A549 (cell line): ENCODE measurements around the gene NAV2. TPM values are rescaled to one million over a fixed set of nuclear protein-coding genes. Genes with fewer than 3 reads are reported as not detected.

Experiments used
- ATAC-seq, 2 experiments: fragments of 200-7000 bp in 1 of 2; fragments of >200 bp in 1 of 2; cut with Nextera tagmentation in 1 of 2; cut with Tn5 transposase in 1 of 2; 3 replicates each; pipeline versions ENCODE4 v1.8.0 to v1.9.1; 2018 to 2020; ENCODE audit warnings: mild to moderate bottlenecking in 1 of 2, moderate library complexity in 1 of 2
- CTCF ChIA-PET: fragments of 300-600 bp; sonication (Branson Sonifier 250); formaldehyde crosslinking; extraction: SDS; loops from one replicate; lab custom pipeline; 2021; ENCODE audit warnings: antibody characterized with exemption, inconsistent platforms; lab: Yijun Ruan, JAX
- POLR2A ChIA-PET: fragments of 350-600 bp; formaldehyde crosslinking; extraction: SDS; loops from one replicate; lab custom pipeline; 2021; ENCODE audit warnings: antibody characterized with exemption, inconsistent platforms; lab: Yijun Ruan, JAX
- DNase-seq, 2 experiments: peaks; one replicate each; pipeline versions ENCODE4 v3.0.0 to v3.0.0-alpha.2; 2011 to 2016; ENCODE audit warnings: low read depth in 1 of 2, low spot score in 1 of 2
- FAIRE-seq: peaks from 2 replicates; lab custom pipeline; 2011; peaks lifted over from hg19 to GRCh38; lab: Jason Lieb, UNC
- H3K27ac ChIP-seq, 2 experiments: fragments of >200 bp; sonication (Bioruptor Twin); formaldehyde crosslinking; 3 replicates each; pipeline ENCODE4 v1.5.1; 2016 to 2017
- H3K4me1 ChIP-seq: fragments of >200 bp; sonication (Bioruptor Twin); formaldehyde crosslinking; 3 replicates; pipeline ENCODE4 v1.6.1; 2016
- H3K4me2 ChIP-seq: fragments of >200 bp; sonication (Bioruptor Twin); formaldehyde crosslinking; 3 replicates; pipeline ENCODE4 v1.6.1; 2016
- H3K4me3 ChIP-seq: fragments of >200 bp; sonication (Bioruptor Twin); formaldehyde crosslinking; 3 replicates; pipeline ENCODE4 v1.5.1; 2016
- H3K9me3 ChIP-seq: fragments of >200 bp; sonication (Bioruptor Twin); formaldehyde crosslinking; 3 replicates; pipeline ENCODE4 v1.6.1; 2016
- BHLHE40 ChIP-seq: IDR thresholded peaks from 2 replicates; pipeline ENCODE4 v1.6.1; 2012; ENCODE audit warnings: low read depth, low read length, inconsistent platforms
- CBX2 ChIP-seq: fragments of 200-600 bp; sonication (generic); IDR thresholded peaks from 2 replicates; pipeline ENCODE4 v1.6.1; 2016; ENCODE audit warnings: low read depth, mild to moderate bottlenecking, borderline replicate concordance
- CBX8 ChIP-seq: fragments of 200-600 bp; sonication (generic); IDR thresholded peaks from 2 replicates; pipeline ENCODE4 v1.6.1; 2016
- CEBPB ChIP-seq, 2 experiments: fragments of >200 bp in 1 of 2; sonication (Bioruptor Twin) in 1 of 2; formaldehyde crosslinking in 1 of 2; IDR thresholded peaks; 2 replicates each; pipeline ENCODE4 v1.6.1; 2012 to 2016
- CHD4 ChIP-seq: fragments of 200-600 bp; sonication (generic); IDR thresholded peaks from 2 replicates; pipeline ENCODE4 v1.6.1; 2016; ENCODE audit warnings: antibody characterized with exemption, mild to moderate bottlenecking, borderline replicate concordance
- EHF ChIP-seq: fragments of 250-450 bp; sonication (Bioruptor Pico); IDR thresholded peaks from 2 replicates; pipeline ENCODE4 v1.5.0; 2020; ENCODE audit warnings: mild to moderate bottlenecking
- EHMT2 ChIP-seq: fragments of 200-600 bp; sonication (generic); IDR thresholded peaks from 2 replicates; pipeline ENCODE4 v1.6.1; 2016; ENCODE audit warnings: antibody characterized with exemption, low read depth, mild to moderate bottlenecking, moderate library complexity
- EP300 ChIP-seq, 2 experiments: fragments of >200 bp; sonication (Bioruptor Twin); formaldehyde crosslinking; IDR thresholded peaks; 2 replicates in 1 of 2; 3 replicates in 1 of 2; pipeline ENCODE4 v1.6.1; 2016 to 2017
- FOSB ChIP-seq: fragments of 250-450 bp; sonication (Bioruptor Pico); IDR thresholded peaks from 2 replicates; pipeline ENCODE4 v1.5.0; 2020; ENCODE audit warnings: mild to moderate bottlenecking, moderate library complexity
- GATA3 ChIP-seq: IDR thresholded peaks from 2 replicates; pipeline ENCODE4 v1.6.1; 2012; ENCODE audit warnings: borderline replicate concordance
- HDAC2 ChIP-seq: fragments of 200-600 bp; sonication (generic); IDR thresholded peaks from 2 replicates; pipeline ENCODE4 v1.6.1; 2016
- HOXB5 ChIP-seq: fragments of 250-450 bp; sonication (Bioruptor Pico); IDR thresholded peaks from 2 replicates; pipeline ENCODE4 v1.5.0; 2020; ENCODE audit warnings: mild to moderate bottlenecking, moderate library complexity
- KDM1A ChIP-seq: fragments of 200-600 bp; sonication (generic); IDR thresholded peaks from 2 replicates; pipeline ENCODE4 v1.6.1; 2016; ENCODE audit warnings: low read depth, mild to moderate bottlenecking
- KDM5A ChIP-seq: fragments of 200-600 bp; sonication (generic); IDR thresholded peaks from 2 replicates; pipeline ENCODE4 v1.6.1; 2016; ENCODE audit warnings: antibody characterized with exemption, mild to moderate bottlenecking
- PHF8 ChIP-seq: fragments of 200-600 bp; sonication (generic); IDR thresholded peaks from 2 replicates; pipeline ENCODE4 v1.6.1; 2016; ENCODE audit warnings: low read depth, mild to moderate bottlenecking, antibody characterized with exemption, moderate library complexity, borderline replicate concordance
- RARB ChIP-seq: fragments of 250-450 bp; sonication (Bioruptor Pico); IDR thresholded peaks from 2 replicates; pipeline ENCODE4 v1.8.0; 2021; ENCODE audit warnings: mild to moderate bottlenecking, moderate library complexity
- RFX5 ChIP-seq: fragments of 450-650 bp; IDR thresholded peaks from 2 replicates; pipeline ENCODE4 v1.7.1; 2014; ENCODE audit warnings: antibody characterized with exemption, mild to moderate bottlenecking, moderate library complexity
- RNF2 ChIP-seq: fragments of 200-600 bp; sonication (generic); IDR thresholded peaks from 2 replicates; pipeline ENCODE4 v1.6.1; 2016; ENCODE audit warnings: low read depth, mild to moderate bottlenecking, antibody characterized with exemption, moderate library complexity, borderline replicate concordance
- SMC3 ChIP-seq: fragments of >200 bp; sonication (Bioruptor Twin); formaldehyde crosslinking; IDR thresholded peaks from 3 replicates; pipeline ENCODE4 v1.6.1; 2018; ENCODE audit warnings: inconsistent platforms
- TFCP2L1 ChIP-seq: fragments of 250-450 bp; sonication (Bioruptor Pico); IDR thresholded peaks from 2 replicates; pipeline ENCODE4 v1.5.0; 2021; ENCODE audit warnings: mild to moderate bottlenecking
- ZNF302 ChIP-seq: fragments of 250-450 bp; sonication (Bioruptor Pico); IDR thresholded peaks from 2 replicates; pipeline ENCODE4 v1.9.0; 2021; ENCODE audit warnings: inconsistent platforms, mild to moderate bottlenecking, moderate library complexity
- WGBS: methylation state at CpG from one replicate; pipeline ENCODE4 v1.1.6; 2017; ENCODE audit errors: missing lambda C conversion rate; 5-methylcytosine and 5-hydroxymethylcytosine counted together
- polyA plus RNA-seq, 4 experiments: library from polyadenylated mRNA; depleted of rRNA in 3 of 4; stranded (reverse); fragments of >200 nt; fragmentation: RNase III in 1 of 4; extraction: RNeasy Plus Mini Kit Qiagen cat#74134 plus additional on column Dnase treatment in 1 of 4; gene quantifications; 2 replicates in 3 of 4; 3 replicates in 1 of 4; pipeline ENCODE4 v1.2.3, GENCODE V29; 2011 to 2017
- TF ChIP-seq, protein P1 (sequence below): fragments of 250-450 bp; sonication (Bioruptor Pico); IDR thresholded peaks from 2 replicates; pipeline ENCODE4 v1.5.0; 2021; ENCODE audit warnings: mild to moderate bottlenecking, moderate library complexity, borderline replicate concordance
- TF ChIP-seq, protein P2 (sequence below): fragments of >200 bp; sonication (Bioruptor Twin); formaldehyde crosslinking; IDR thresholded peaks from 2 replicates; pipeline ENCODE4 v1.6.1; 2016
- TF ChIP-seq, protein P3 (sequence below): IDR thresholded peaks from 2 replicates; pipeline ENCODE4 v1.6.1; 2012
- TF ChIP-seq, protein P4 (sequence below): fragments of 200-600 bp; sonication (generic); IDR thresholded peaks from 2 replicates; pipeline ENCODE4 v1.6.1; 2016; ENCODE audit warnings: antibody characterized with exemption, mild to moderate bottlenecking, moderate library complexity

NAV2 gene
- polyA plus RNA-seq, 2 of the 4 experiments (the other 2 are of a cell fraction), result 4.9 to 19.8 TPM

DNA sequence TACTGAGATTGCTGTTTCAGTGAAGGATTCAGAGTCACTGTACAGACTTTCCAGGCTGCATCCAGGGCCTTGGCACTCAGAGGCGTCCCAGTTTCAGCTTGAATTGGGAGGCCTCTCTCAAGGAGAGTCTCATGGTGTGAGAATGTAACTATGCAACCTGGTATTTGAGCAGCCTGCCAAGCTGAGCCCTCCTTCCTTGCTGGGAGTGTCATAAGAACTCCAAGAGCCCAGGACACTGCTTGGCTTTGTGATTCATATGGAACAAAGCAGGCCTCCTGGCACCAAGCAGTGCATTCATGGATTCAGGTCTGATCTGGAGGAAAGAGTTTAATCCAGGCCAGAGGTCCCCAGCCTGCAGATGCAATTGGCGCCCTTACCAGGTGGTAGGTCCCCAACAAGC is 276.0 kb downstream of the NAV2 start (continued):
- no peak for TF ChIP-seq HOXB5 (CRISPR knock-in tag)
- TF ChIP-seq, protein P1, sequence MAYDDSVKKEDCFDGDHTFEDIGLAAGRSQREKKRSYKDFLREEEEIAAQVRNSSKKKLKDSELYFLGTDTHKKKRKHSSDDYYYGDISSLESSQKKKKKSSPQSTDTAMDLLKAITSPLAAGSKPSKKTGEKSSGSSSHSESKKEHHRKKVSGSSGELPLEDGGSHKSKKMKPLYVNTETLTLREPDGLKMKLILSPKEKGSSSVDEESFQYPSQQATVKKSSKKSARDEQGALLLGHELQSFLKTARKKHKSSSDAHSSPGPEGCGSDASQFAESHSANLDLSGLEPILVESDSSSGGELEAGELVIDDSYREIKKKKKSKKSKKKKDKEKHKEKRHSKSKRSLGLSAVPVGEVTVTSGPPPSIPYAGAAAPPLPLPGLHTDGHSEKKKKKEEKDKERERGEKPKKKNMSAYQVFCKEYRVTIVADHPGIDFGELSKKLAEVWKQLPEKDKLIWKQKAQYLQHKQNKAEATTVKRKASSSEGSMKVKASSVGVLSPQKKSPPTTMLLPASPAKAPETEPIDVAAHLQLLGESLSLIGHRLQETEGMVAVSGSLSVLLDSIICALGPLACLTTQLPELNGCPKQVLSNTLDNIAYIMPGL (CRISPR knock-in tag), result no peak
- no peak for TF ChIP-seq CEBPB (IDR thresholded peaks at IDR 0.05)
- TF ChIP-seq SMC3, result no peak
- no peak for TF ChIP-seq CBX2

DNA sequence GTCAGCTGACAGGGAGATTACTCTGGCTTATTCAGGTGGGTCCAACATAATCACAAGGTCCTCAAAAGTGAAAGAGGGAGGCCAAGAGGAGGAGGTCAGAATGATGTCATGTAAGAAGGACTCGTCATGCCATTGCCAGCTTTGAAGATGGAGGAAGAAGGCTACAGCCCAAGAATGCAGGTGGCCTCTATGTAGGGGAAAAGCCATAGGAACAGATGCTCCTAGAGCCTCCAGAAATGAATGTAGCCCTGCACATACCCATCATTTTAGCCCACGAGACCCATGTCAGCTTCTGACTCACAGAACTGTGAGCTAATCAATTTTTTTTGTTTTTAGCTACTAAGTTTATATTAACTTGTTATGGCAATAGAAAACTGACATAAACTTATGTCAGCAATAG is 276.6 kb downstream of the NAV2 start:
- no peak for FAIRE-seq
- ChIA-PET POLR2A (no interaction called here), CTCF (interaction anchor here (0.7 to 3.0 kb wide), 6 partner anchors 9 to 139 kb away, joined by 3 to 10 read pairs (median 4); no protein-coding TSS in a partner anchor)
- H3K4me1 ChIP-seq, result peaks cover 30% of the 10 kb centered on the region
- 78% methylated on average over 2 of the region's 2 CpGs for WGBS
- H3K9me3 ChIP-seq, result peaks cover 10% of the 10 kb centered on the region; the same call in 2 of the 3 replicates
- H3K27ac ChIP-seq, result peak overlapping the region; percentile 74 to 99; a peak in 5 of 6 replicates
- TF ChIP-seq KDM5A (no peak), HOXB5 (CRISPR knock-in tag) (no peak), CEBPB (IDR thresholded peaks at IDR 0.05) (no peak), RNF2 (no peak), EHF (no peak), RFX5 (no peak)
- TF ChIP-seq, protein P2, sequence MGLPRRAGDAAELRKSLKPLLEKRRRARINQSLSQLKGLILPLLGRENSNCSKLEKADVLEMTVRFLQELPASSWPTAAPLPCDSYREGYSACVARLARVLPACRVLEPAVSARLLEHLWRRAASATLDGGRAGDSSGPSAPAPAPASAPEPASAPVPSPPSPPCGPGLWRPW, result no peak
- no peak for DNase-seq
- no peak for ATAC-seq
- H3K4me3 ChIP-seq, result no peak overlapping the region
- no peak overlapping the region for H3K4me2 ChIP-seq

- CTCF ChIA-PET, result interaction anchor here (1.0 to 3.0 kb wide), 6 partner anchors 10 to 139 kb away, joined by 3 to 10 read pairs (median 4); no protein-coding TSS in a partner anchor
- Histone ChIP-seq H3K9me3 (peaks cover 10% of the 10 kb centered on the region; the same call in 2 of the 3 replicates), H3K4me1 (peaks cover 49% of the 10 kb centered on the region), H3K27ac (peak overlapping the region; percentile 45 to 99; a peak in 2 of 6 replicates), H3K4me3 (no peak overlapping the region), H3K4me2 (no peak overlapping the region)
- DNase-seq, result no peak
- no peak for FAIRE-seq
- POLR2A ChIA-PET, result no interaction called here
- no peak for TF ChIP-seq CHD4
- TF ChIP-seq KDM5A, result no peak
- TF ChIP-seq PHF8, result no peak
- no peak for TF ChIP-seq EHF
- TF ChIP-seq BHLHE40, result no peak
- TF ChIP-seq, protein P3, sequence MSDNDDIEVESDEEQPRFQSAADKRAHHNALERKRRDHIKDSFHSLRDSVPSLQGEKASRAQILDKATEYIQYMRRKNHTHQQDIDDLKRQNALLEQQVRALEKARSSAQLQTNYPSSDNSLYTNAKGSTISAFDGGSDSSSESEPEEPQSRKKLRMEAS, result no peak
- no peak for TF ChIP-seq CBX2
- no peak for TF ChIP-seq GATA3
- TF ChIP-seq HDAC2, result no peak
- no peak for TF ChIP-seq RARB (CRISPR knock-in tag)
- no peak for TF ChIP-seq CBX8
- ATAC-seq, result no peak
Observed at GRCh38 chr11:19992162-19992561, 279.5 kb downstream of the NAV2 start.

- ATAC-seq (no peak), FAIRE-seq (no peak), DNase-seq (no peak)
- TF ChIP-seq, protein P4, sequence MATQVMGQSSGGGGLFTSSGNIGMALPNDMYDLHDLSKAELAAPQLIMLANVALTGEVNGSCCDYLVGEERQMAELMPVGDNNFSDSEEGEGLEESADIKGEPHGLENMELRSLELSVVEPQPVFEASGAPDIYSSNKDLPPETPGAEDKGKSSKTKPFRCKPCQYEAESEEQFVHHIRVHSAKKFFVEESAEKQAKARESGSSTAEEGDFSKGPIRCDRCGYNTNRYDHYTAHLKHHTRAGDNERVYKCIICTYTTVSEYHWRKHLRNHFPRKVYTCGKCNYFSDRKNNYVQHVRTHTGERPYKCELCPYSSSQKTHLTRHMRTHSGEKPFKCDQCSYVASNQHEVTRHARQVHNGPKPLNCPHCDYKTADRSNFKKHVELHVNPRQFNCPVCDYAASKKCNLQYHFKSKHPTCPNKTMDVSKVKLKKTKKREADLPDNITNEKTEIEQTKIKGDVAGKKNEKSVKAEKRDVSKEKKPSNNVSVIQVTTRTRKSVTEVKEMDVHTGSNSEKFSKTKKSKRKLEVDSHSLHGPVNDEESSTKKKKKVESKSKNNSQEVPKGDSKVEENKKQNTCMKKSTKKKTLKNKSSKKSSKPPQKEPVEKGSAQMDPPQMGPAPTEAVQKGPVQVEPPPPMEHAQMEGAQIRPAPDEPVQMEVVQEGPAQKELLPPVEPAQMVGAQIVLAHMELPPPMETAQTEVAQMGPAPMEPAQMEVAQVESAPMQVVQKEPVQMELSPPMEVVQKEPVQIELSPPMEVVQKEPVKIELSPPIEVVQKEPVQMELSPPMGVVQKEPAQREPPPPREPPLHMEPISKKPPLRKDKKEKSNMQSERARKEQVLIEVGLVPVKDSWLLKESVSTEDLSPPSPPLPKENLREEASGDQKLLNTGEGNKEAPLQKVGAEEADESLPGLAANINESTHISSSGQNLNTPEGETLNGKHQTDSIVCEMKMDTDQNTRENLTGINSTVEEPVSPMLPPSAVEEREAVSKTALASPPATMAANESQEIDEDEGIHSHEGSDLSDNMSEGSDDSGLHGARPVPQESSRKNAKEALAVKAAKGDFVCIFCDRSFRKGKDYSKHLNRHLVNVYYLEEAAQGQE, result no peak
- TF ChIP-seq CBX8, result no peak
- no peak for TF ChIP-seq FOSB (CRISPR knock-in tag)
- TF ChIP-seq, protein P2, result no peak
- peak; percentile 43; the same call in 1 of the 2 replicates for TF ChIP-seq KDM1A
- TF ChIP-seq ZNF302 (CRISPR knock-in tag), result no peak
- no peak for TF ChIP-seq EHMT2
- no peak for TF ChIP-seq TFCP2L1
- TF ChIP-seq EP300 (IDR thresholded peaks at IDR 0.05), result no peak
- CTCF ChIA-PET, result interaction anchor here (1.2 to 3.0 kb wide), 2 partner anchors 13 to 138 kb away, joined by 3 to 10 read pairs; no protein-coding TSS in a partner anchor
- peak overlapping the region in 1 of 2 experiments; percentile 99; a peak in 1 of 6 replicates for H3K27ac ChIP-seq
- POLR2A ChIA-PET, result no interaction called here
- H3K9me3 ChIP-seq, result peaks cover 10% of the 10 kb centered on the region; the same call in 2 of the 3 replicates
- H3K4me2 ChIP-seq, result no peak overlapping the region
- H3K4me1 ChIP-seq, result peaks cover 42% of the 10 kb centered on the region
- no peak overlapping the region for H3K4me3 ChIP-seq
Observed at GRCh38 chr11:19992998-19993397, 280.4 kb downstream of the NAV2 start.
